ENCODE measurements around the gene PRSS38. TPM values are rescaled to one million over a fixed set of nuclear protein-coding genes. Genes with fewer than 3 reads are reported as not detected.

The PRSS38 gene
- total and polyA plus RNA-seq, 10 of the 15 experiments (the other 5 are each of a cell fraction or from before 2014, with no cell fraction given) = not detected

DNA sequence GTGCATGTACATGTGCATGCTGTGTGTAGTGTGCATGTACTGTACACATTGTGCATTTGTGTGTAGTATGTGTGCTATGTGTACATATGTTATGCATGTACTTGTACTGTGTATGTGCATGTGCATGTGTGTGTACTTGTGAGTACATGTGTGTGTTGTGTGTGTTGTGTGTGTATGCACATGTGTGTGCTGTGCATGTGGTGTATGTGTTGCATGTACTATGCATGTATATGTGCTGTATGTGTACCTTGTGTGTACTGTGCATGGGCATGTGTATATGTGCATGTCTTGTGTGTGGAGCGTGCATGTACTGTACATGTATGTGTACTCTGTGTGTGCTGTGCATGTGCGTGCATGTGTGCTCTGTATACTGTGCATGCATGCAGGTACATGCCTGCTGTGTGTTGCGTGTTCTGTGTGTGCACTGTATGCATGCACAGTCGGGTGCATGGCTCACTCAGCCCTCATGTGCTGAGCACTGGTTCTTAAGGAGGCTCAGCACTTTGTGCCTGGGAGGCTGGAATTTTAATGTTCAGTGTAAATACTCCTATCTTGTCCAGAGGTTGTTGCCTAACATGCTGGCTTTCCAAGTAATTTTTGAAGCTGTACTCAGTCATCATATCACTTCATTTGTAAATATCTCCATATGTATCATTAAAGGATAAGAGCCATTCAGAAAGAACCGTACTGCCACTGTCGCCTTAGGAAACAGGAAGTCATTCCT lies 47.9 kb upstream of the PRSS38 start:
- H3K4me3 ChIP-seq = no peak overlapping the region
- no peak for DNase-seq (ENCODE audit: low read depth, low spot score)
- in situ Hi-C loops (cut with MboI) = no loop called here
- H3K79me2 ChIP-seq (ENCODE audit: control insufficient read depth, insufficient read depth, low read length) = no peaks in the 10 kb centered on the region; the same call in none of the 2 replicates
- no peaks in the 10 kb centered on the region for H3K27me3 ChIP-seq (replicated peaks in 1 of 2; ENCODE audit: control insufficient read depth in 2 of 2, insufficient read depth in 2 of 2, low read length in 1 of 2)
- intact Hi-C loops (cut with micrococcal nuclease; ENCODE audit: unreplicated experiment) = loop anchor here (10.0 kb wide), 1 partner anchor 307 kb away; no protein-coding TSS in a partner anchor
- no peak overlapping the region for H2AFZ ChIP-seq (ENCODE audit: control insufficient read depth, low read depth, low read length)
- H4K20me1 ChIP-seq (ENCODE audit: control insufficient read depth, insufficient read depth) = no peaks in the 10 kb centered on the region; the same call in 1 of the 2 replicates
- RAD21 ChIA-PET (ENCODE audit: unreplicated experiment) = no interaction called here
- H3K4me1 ChIP-seq (ENCODE audit: control insufficient read depth, insufficient read depth, low read length) = peaks cover 4% of the 10 kb centered on the region; the same call in 1 of the 2 replicates
- FAIRE-seq = no peak
- CTCF ChIA-PET = no interaction called here
- no peak overlapping the region for H3K27ac ChIP-seq (ENCODE audit: control insufficient read depth, insufficient read depth)
- TF ChIP-seq CEBPB (IDR thresholded peaks at IDR 0.05; ENCODE audit: borderline replicate concordance in 1 of 2, low read depth in 2 of 2, low read length in 2 of 2) (no peak), MXI1 (IDR thresholded peaks at IDR 0.05; ENCODE audit: low read depth, low read length) (no peak), ESRRA (IDR thresholded peaks at IDR 0.05; ENCODE audit: low read length) (no peak), SIX5 (IDR thresholded peaks at IDR 0.05; ENCODE audit: low read depth, low read length, severe bottlenecking) (no peak)
- no peak overlapping the region for H3K9ac ChIP-seq (ENCODE audit: control insufficient read depth, insufficient read depth, low read length)
- POLR2A ChIA-PET = no interaction called here
- no peak for ATAC-seq
- H3K4me2 ChIP-seq (ENCODE audit: control insufficient read depth, insufficient read depth) = no peak overlapping the region
- SMC1A ChIA-PET (ENCODE audit: uncharacterized antibody, unreplicated experiment) = no interaction called here
- no TSS peak for BruUV-seq (replicated peaks)
- no peaks in the 10 kb centered on the region for H3K9me3 ChIP-seq (replicated peaks; ENCODE audit: control insufficient read depth, insufficient read depth, low read length)
- 95% methylated on average over 6 of the region's 6 CpGs for WGBS (ENCODE audit: insufficient coverage, insufficient replicate concordance, low lambda C conversion rate, missing lambda C conversion rate)
- peaks cover 16 to 26% of the 10 kb centered on the region in 2 experiments for H3K36me3 ChIP-seq (ENCODE audit: control insufficient read depth in 2 of 2, insufficient read depth in 2 of 2, low read length in 1 of 2)

DNA sequence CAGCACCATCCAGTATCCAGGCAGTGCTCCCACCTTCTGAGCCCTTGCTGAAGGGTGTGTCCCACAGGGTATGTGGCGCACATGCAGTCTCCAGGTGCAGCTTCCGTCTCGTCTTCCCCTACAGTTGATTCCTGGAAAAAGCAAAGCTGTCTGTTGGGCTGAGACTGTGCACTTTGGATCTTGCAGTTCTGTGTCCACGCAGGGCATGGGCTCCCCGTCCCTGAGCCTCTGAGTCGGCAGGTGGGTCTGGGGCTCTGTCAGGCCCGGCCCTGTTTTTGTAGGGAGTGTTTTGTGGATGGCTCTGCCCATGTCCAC lies 47.4 kb upstream of the PRSS38 start:
- in situ Hi-C loops (cut with MboI) = no loop called here
- no peak overlapping the region for H3K4me2 ChIP-seq (ENCODE audit: control insufficient read depth, insufficient read depth)
- 88% methylated on average over 7 of the region's 7 CpGs for WGBS (ENCODE audit: insufficient coverage, insufficient replicate concordance, low lambda C conversion rate, missing lambda C conversion rate)
- DNase-seq (ENCODE audit: low read depth, low spot score) = no peak
- RAD21 ChIA-PET (ENCODE audit: unreplicated experiment) = no interaction called here
- H3K9me3 ChIP-seq (replicated peaks; ENCODE audit: control insufficient read depth, insufficient read depth, low read length) = no peaks in the 10 kb centered on the region
- POLR2A ChIA-PET = no interaction called here
- no TSS peak for BruUV-seq (replicated peaks)
- TF ChIP-seq TCF12 (IDR thresholded peaks at IDR 0.05; ENCODE audit: low read depth, low read length) = no peak
- no peak for TF ChIP-seq NRF1 (conservative IDR thresholded peaks at IDR 0.05; ENCODE audit: low read depth, low read length)
- H3K4me3 ChIP-seq = no peak overlapping the region
- H3K36me3 ChIP-seq (ENCODE audit: control insufficient read depth in 2 of 2, insufficient read depth in 2 of 2, low read length in 1 of 2) = peaks cover 16 to 26% of the 10 kb centered on the region in 2 experiments
- no peak for FAIRE-seq
- intact Hi-C loops (cut with micrococcal nuclease; ENCODE audit: unreplicated experiment) = loop anchor here (10.0 kb wide), 1 partner anchor 307 kb away; no protein-coding TSS in a partner anchor
- no peak for ATAC-seq
- H3K27me3 ChIP-seq (replicated peaks in 1 of 2; ENCODE audit: control insufficient read depth in 2 of 2, insufficient read depth in 2 of 2, low read length in 1 of 2) = no peaks in the 10 kb centered on the region
- H3K9ac ChIP-seq (ENCODE audit: control insufficient read depth, insufficient read depth, low read length) = no peak overlapping the region
- H4K20me1 ChIP-seq (ENCODE audit: control insufficient read depth, insufficient read depth) = no peaks in the 10 kb centered on the region; the same call in 1 of the 2 replicates
- SMC1A ChIA-PET (ENCODE audit: uncharacterized antibody, unreplicated experiment) = no interaction called here
- no peak overlapping the region for H2AFZ ChIP-seq (ENCODE audit: control insufficient read depth, low read depth, low read length)
- H3K79me2 ChIP-seq (ENCODE audit: control insufficient read depth, insufficient read depth, low read length) = no peaks in the 10 kb centered on the region; the same call in none of the 2 replicates
- H3K4me1 ChIP-seq (ENCODE audit: control insufficient read depth, insufficient read depth, low read length) = no peaks in the 10 kb centered on the region
- CTCF ChIA-PET = no interaction called here
- no peak overlapping the region for H3K27ac ChIP-seq (ENCODE audit: control insufficient read depth, insufficient read depth)

Data from GM12878 (cell line).